NCI-H226 (cell line): ENCODE measurements around the gene DNAJB7.
"Not testable (repeated sequence)": the region's sequence is repeated elsewhere in the genome, so short reads cannot be mapped to it uniquely, and the experiment has no call there.

Source experiments
- DNase-seq: peaks from one replicate; pipeline ENCODE4 v3.0.0-alpha.2; 2015

Gene DNAJB7

DNA sequence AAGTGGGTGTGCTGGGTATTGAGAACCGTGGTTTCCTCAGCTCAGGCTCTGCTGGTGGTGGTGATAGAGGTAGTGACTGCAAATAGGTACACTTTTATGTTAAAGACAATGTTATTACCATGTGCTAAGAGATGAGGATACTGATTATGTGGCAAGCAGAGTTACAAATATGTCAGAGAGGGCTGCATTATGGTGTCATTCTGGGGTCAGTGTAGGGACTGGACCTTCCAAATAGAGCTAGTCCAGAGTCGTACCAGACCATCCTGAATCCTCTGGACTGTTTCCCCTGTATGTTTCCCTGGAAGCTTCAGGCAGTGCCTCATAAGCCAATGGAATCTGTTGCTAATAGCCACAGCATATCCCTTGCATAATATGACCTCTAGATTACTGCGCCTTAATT, at the start of gene DNAJB7:
Gene DNAJB7 (minus strand): TSS at position 101 of the 400 bp plus-strand sequence. CDS start 119 bp downstream, outside the sequence.
- DNase-seq: no peak

DNA sequence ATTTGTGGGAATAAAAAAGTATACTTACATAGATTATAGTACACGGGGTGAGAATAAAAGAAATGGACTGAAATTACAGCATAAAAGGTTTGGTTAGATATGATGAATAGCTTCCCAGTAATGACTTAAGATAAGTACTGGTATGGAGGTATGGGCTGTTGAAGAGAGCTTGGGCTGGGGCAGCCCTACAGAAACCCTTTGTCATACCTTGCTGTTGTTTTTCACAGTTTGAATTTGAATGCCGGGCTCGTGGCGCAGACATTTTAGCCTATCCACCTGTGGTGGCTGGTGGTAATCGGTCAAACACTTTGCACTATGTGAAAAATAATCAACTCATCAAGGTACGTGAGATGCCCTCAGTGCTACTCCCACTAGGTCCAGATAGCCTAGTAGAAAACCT, 47.0 kb upstream of the DNAJB7 start:
- no peak for DNase-seq

DNA sequence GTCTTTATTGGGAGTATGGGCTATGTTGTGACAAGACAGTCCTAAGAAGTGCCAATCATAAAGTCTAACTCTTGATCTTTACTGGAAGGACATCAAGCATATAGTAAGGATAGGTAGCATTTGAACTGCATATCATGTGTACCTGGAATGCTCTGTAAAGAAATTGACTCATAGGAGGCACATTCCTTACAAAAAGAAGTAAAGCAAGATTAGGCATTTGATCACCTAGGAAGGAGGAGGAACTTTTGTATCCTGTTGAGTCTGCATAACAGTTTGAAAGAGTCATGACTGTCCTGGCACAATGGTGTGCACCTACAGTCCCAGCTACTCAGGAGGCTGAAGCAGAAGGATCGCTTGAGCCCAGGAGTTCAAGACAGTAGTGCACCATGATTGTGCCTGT, 42.2 kb upstream of the DNAJB7 start:
- no peak for DNase-seq

DNA sequence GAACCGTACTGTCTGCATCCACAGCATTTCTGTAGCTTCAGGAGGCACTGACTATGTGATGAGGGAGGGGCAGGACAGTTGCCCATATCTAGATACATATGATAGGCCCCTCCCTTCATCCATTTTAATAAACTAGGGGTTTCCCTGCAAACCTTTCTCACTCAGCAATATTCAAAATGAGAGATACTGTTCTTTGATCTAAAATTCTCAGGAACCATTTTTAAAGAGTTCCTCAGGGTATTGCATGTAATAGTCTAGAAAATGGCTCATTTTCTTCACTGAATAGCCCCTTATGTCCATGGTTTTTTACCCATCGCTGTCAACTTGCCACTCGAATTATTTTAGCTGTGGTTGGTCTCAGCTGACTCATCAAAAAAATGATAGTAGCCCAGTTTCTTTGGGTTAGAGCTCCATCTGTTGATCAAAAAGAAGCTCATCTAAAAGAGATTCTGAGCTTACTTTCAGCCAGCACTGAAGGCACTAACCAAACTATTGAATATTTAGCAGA, 37.0 kb upstream of the DNAJB7 start:
- peak; percentile 1 for DNase-seq

DNA sequence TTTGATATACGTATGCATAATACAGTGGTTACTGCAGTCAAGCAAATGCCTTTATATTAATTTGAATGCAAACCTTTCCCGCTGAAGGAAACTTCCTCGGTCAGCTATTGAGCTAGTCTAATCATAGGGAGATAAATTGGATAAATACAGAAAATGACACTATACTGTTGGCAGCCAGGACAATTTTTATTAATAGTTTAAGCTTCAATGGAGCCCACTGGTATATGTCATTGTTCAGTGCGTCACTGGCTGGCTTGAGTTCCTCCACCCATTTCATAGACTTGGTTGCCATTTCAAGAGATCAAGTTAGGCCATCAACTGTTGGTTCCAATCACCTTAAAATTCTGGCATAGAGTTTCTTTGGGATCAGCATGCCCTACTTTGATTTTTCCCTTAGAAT, 32.5 kb upstream of the DNAJB7 start:
- no peak for DNase-seq

DNA sequence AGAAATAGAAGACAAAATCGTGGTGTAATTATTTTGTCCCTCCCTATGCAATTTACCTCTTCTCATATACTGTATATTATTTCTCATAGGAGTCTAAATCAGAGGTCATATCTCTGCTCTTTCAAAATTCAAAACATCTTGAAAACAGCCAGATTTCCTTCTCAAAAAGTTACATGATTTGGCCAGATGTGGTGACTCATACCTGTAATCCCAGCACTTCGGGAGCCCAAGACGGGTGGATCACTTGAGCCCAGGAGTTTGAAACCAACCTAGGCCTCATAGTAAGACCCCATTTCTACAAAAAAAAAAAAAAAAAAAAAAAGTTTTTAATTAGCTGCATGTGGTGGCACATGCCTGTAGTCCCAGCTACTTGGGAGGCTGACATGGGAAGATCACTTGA, 29.0 kb upstream of the DNAJB7 start:
- DNase-seq: no peak

DNA sequence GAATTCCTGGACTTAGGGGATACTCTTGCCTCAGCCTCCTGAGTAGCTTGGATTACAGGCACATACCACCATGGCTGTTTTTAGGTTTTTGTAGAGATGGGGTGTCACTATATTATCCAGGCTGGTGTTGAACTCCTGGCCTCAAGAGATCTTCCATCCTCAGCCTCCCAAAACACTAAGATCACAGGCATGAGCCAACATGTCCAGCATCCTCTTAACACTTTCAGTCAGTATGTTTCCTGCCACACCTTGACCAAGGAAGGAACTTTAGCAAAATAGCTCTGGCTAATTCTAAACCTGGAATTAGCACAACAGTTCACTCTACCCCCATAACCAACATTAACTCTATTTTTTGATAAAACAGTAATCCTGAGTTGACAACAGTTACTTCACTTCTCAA, 27.2 kb upstream of the DNAJB7 start:
- no peak for DNase-seq

DNA sequence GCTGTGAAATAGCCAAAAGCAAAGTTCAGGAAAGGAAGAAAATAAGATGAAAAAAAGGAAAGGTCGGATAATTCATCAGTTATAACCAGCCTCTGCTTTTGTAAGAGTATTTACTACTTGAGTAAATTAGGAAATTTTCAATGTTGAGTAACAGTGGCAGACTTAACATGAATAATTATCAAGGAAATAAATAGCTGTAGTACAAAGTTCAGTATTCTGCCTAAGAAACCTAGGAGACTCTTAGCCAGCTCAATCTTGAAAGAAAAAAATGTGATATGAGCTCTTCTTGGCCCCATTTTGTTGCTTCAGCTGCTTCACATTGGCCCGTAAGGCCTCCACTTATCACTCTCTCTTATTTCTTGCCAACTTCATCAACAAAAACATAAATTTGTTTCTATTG, 17.0 kb upstream of the DNAJB7 start:
- DNase-seq: no peak

DNA sequence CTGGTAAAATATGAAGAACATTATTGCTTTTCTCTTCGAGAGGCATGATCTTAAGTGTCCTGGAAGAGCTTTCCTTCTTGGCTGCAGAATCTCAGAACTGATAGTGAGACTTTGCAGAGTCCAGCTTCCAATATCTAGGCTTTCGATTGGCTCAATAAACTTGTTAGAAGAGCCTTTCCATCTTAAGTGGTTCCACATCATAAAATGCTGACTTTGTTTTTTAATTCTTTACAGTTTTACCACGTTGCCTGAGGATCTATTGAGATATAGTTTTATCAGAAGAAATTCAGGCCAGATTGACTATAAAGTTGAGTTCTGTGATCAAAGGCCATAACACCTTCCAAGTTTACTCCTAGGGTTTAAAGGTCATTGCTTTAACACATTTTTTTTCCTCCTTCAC, 15.6 kb upstream of the DNAJB7 start:
- DNase-seq: no peak

DNA sequence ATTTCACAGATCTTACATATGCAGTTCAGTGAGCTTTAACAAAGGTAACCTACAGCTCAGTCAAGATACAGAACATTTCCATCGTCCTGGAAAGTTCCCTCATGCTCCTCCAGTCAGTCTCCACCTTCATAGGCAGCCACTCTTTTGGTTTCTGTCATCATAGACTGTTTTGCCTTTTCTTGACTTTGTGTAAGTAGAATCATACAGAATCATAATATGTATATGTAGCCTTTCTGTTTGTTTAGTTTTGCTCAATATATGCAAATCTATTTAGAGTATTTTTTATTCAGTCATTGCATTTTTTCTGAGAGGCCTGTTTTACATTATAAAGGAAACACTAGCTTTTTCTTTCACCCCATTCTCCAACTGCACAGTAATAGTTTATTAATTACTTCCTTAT, 15.0 kb upstream of the DNAJB7 start:
- DNase-seq: no peak

DNA sequence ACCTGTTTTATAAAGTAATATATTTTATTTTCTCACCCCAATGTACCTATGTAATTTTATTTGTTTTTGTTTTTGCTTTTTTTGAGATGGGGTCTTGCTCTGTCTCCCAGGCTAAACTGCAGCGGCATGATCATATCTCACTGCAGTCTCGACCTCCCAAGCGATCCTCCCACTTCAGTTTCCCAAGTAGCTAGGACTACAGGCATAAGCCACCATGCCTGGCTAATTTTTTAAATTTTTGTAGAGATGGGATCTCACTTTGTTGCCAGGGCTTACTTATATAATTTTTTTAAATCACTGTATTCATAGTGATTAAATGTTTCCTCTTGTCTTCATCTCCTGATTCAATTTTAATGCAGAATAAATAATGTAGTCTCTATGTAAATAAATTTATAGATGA, 13.2 kb upstream of the DNAJB7 start:
- DNase-seq: no peak

DNA sequence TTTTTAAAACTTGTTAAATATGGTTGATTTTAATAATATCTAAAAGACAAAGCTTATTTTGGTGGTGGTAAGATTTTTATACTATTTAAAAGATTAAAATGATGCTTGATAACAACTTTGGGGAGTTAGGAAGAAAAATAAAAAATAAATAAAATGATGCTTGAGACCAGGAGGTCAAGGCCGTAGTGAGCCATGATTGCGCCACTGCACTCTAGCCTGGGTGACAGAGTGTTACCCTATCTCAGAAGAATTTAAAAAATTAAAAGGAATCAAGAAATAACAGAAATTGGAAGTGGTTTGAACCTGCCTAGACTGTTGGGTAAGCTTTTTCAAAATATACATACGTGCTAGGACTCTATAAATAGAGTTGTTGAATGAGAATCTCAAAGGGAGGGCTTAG, 12.1 kb upstream of the DNAJB7 start:
- no peak for DNase-seq

DNA sequence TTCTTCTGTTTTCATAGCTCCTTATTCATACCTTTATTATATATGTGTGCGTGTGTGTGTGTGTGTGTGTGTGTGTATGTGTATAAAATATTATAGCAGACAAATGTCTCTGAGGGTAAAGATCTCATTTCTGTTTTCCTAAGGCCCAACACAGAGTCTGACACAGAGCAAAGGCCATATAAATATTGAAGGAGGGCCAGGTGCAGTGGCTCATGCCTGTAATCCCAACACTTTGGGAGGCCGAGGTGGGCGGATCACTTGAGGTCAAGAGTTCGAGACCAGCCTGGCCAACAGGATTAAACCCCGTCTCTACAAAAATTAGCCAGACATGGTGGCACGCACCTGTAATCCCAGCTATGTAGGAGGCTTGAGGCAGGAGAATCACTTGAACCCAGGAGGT, 6.5 kb upstream of the DNAJB7 start:
- DNase-seq: not testable (repeated sequence)

DNA sequence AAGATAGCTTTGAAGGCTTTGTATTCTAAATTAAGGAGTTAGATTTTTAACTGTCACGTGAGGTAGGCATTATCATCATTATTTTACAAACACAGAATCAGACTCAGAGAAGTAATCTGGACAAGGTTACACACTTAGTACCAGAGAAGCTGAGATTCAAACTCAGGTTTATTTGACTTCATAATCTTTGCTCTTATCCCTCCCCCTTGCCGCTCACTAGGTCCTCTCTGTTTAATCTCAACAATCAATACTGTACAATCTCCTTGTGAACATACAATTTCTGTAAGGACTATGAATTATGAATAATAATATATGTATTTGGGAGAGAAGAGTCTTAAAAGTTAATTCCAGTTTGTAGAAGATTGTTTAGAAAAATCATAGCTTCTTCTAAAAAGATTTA, 5.2 kb upstream of the DNAJB7 start:
- no peak for DNase-seq

DNA sequence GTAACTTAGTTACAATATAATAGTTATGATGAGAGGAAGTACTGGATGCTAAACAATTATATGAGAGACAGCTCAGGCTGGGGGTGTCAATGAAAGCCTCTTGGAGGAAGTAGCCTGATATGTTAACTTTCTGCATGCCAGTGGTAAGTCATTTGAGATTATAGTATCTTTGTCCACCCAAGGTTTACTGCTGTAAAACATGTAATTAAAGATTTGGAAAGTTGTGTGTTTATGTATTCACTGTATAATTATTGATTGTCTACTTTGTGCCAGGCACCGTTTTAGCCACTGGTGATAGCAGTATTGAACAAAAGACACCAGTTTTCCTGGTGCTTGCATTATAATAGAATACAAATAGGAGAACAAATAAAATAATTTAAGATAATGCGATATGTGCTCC, 624 bp upstream of the DNAJB7 start:
- DNase-seq: no peak

DNA sequence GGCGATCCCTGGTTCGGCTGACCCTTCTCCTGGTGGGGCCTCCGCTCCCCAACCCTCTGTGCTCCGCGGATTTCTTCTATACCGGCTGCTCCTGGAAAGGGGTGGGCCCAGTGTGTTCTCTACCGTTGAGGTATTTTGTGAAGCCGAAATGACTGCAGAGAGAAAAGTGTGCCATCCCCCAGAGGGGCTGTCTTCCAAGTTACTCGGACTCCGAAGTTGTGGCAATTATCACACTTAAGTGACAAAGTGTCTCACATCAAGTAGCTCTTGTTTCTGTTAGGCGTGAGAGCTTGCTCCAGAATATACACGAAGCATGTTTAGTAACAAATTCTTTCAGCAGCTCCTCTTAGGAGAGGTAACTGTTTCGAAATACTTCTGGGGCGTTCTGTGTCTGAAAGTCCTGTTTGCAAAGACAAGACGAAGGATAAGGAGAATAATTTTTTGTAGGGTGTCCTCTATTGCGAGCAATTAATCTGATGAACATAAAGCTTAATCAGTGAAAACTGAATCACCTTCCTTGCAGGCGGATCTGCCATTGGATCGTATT, 4.5 kb downstream of the DNAJB7 start:
- no peak for DNase-seq

DNA sequence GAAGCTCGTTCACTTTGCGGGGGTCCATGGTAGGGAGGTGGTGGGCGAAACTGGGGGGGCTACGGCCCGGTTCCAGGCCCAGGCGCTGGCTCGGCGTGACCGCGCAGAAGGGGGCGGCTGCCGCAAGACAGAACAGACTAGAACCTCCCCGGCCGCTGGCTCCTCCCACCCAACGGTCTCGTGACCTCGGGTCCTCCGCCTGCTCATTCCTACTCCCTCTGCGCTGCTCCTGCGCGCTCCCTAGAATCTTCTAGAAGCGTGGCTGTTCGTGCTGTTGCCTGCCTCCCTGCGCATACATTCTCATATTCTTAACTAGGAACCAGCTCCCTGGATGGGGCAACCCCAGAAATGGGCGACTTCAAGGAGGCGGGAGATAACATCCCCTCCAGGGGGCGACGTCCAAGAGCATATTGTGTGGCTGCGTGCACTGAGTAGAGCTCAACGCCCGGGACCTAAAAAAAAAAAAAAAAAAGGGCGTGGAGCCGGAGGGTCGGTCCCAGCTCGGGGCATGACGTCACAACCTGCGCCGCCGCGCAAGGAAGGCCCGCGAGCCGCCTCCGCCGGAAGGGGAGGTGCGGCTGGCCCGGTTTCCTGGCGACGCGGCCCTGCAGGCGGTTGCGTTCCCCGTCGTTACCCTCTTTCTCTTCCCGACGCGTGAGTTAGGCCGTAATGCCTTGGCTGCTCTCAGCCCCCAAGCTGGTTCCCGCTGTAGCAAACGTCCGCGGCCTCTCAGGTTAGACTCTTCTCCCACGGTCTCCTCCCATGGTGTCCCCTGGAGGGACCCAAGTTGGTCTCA, 5.2 kb downstream of the DNAJB7 start, which contains the start of the genes ST13 and XPNPEP3:
Gene ST13 (minus strand): TSS at position 127 of the 796 bp plus-strand sequence. CDS start 99 bp downstream, at position 28.
Gene XPNPEP3 (plus strand): TSS at position 636 of the 796 bp plus-strand sequence. CDS start 34 bp downstream, at position 670.
- DNase-seq: peak; percentile 77

DNA sequence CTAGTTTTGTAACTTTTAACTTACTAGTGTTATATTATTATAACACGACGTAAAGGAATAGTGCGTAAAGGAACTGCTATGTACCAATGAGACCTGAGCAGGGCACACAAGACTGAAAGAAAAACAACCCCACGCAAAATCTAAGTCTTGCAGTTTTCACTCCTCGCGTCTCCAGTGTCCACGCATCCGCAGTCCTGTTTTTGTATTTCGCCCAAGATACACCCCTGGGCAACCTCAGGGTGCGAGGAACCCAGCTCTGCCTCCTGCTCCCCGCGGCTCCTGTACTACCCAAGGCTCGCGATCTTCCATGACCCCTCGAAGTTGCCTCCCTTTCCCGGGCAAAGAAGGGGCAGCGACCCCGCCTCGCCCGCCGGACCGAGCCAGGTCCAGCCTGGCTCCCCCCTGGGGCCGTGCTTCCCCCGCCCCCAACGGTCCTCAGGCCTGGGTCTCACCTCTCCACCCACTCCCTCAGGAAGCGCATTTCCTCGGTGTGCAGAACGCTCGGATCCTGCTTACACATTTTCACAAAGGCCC, 5.9 kb downstream of the DNAJB7 start:
- DNase-seq: no peak

DNA sequence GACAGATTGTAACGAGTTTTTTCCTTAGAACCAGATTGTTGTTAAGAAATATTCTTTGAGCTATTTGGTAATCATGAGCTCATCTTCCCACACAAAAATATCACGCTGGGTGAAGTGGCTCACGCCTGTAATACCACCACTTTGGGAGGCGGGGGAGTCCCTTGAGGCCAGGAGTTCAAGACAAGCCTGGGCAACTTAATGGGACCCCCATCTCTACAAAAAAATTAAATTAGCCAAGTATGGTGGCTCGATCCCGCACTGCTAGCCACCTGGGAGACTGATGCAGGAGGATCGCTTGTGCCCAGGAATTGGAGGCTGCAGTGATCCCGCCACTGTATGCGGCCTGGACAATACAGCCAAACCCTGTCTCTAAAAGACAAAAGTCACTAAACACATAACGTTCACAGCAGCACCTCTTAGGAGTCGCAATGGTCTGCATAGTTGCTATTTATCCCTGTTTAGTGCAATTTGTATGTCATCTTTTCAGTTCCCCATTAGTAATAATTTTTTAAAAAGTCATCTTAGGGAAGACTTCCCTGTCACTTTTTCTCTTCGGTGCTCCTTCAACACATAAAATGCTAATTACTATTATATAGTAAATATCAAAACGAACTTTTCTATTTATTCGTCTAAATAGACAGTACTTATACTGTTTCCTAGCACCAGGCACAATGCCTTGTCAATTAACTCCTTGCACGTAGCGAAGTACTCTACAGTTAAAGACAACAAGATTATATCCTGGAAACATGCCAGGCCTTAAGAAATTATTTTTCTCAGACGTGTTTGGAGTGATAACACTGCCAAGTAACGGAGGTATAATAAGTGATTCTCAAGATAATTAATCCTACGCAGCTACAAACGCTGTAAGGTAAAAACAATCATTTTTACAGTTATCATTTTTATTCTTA, 6.6 kb downstream of the DNAJB7 start:
- no peak for DNase-seq

DNA sequence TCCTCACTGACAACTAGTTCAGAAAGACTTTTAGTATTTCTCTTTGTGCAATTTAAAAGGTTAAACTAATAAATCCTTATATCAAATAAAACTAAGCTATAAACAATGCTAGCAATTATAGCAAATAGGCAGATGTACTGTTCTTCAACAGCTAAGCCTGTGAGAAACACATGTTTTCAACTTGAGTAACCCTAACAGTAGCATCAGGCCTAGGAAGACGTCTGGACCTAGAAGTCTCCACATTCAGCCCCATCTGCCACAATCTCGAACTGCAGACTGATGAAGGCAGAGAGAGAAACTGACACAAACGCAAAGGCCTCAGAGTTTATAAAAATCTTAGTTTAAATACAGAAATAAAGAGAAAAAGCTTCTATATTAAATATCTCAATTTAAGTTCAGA, 8.0 kb downstream of the DNAJB7 start:
- DNase-seq: no peak

DNA sequence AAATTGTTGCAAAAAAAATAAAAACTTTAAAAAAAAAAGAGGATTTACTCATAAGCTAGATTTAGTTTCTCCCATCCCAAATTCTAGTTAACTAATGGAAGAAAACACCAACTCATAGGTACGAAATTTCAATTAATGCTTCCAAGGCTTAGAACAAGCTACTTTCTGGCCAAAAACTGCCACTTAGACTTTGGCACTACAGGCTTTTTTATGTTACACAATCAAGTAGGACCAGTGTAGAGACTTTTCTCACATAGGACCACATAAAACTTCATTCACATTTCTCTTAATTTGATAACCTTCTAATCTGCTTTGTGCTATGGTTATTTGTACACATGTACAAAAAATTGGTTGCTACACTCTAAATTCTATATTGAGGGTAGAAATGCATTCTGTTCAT, 8.6 kb downstream of the DNAJB7 start:
- no peak for DNase-seq

DNA sequence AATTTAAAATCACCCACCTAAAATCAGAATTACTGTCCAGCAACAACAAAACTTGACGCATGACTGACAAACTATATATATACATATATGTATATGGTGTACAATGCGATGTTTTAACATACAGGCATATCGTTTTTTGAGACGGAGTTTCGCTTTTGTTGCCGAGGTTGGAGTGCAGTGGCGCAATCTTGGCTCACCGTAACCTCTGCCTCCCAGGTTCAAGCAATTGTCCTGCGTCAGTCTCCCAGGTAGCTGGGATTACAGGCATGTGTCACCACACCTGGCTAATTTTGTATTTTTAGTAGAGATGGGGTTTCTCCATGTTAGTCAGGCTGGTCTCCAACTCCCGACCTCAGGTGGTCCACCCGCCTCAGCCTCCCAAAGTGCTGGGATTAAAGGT, 16.1 kb downstream of the DNAJB7 start:
- not testable (repeated sequence) for DNase-seq

DNA sequence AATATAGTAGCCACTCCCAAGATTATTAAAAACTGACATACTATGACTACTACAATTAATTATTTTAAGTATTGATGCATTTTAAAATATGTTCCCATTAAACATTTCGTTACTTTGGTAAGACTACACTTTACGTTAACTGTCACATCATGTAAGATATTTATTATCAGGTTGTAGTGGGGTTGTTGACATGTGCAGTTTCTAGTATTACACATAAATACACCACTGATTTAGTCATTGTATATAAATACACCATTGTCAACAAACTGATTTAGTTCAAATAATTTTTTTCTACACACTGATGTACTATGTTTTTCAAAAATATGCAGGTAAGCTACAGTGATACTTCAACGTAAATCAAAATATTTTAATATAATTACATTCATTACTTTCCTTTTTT, 17.0 kb downstream of the DNAJB7 start:
- DNase-seq: no peak
